ENCODE results near the gene TRIM37.

- TF ChIP-seq, protein P1, sequence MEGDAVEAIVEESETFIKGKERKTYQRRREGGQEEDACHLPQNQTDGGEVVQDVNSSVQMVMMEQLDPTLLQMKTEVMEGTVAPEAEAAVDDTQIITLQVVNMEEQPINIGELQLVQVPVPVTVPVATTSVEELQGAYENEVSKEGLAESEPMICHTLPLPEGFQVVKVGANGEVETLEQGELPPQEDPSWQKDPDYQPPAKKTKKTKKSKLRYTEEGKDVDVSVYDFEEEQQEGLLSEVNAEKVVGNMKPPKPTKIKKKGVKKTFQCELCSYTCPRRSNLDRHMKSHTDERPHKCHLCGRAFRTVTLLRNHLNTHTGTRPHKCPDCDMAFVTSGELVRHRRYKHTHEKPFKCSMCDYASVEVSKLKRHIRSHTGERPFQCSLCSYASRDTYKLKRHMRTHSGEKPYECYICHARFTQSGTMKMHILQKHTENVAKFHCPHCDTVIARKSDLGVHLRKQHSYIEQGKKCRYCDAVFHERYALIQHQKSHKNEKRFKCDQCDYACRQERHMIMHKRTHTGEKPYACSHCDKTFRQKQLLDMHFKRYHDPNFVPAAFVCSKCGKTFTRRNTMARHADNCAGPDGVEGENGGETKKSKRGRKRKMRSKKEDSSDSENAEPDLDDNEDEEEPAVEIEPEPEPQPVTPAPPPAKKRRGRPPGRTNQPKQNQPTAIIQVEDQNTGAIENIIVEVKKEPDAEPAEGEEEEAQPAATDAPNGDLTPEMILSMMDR (IDR thresholded peaks at IDR 0.05; ENCODE audit: insufficient read depth, low read length): no peak
- no peak for TF ChIP-seq REST (IDR thresholded peaks at IDR 0.05; ENCODE audit: insufficient replicate concordance, low read depth)
- TF ChIP-seq POLR2AphosphoS5 (IDR thresholded peaks at IDR 0.05; ENCODE audit: low read depth): no peak
- TF ChIP-seq GABPA (IDR thresholded peaks at IDR 0.05; ENCODE audit: low read depth): no peak
- no peak for TF ChIP-seq SPI1 (IDR thresholded peaks at IDR 0.05; ENCODE audit: borderline replicate concordance, low read depth)
Observed at GRCh38 chr17:58936295-58936694, 170.4 kb downstream of the TRIM37 start.

Data from HL-60 (cell line).